Tibial nerve (tissue), 4 donors: ENCODE data around the gene FBXO44. TPM values are rescaled to one million over a fixed set of nuclear protein-coding genes. Genes with fewer than 3 reads are reported as not detected.

Source experiments
- DNase-seq, 2 donors: peaks; one replicate each; pipeline ENCODE4 v3.0.0-alpha.2; 2019; ENCODE audit warnings: low spot score in 2 of 2
- H3K27ac ChIP-seq, 4 donors: fragments of 200-600 bp; sonication (generic) in 3 of 4; one replicate each; pipeline ENCODE4 v1.5.1; 2017 to 2019; ENCODE audit warnings: mild to moderate bottlenecking in 1 of 4
- H3K27me3 ChIP-seq, 2 donors: fragments of 200-600 bp; sonication (generic) in 1 of 2; one replicate each; pipeline versions ENCODE4 v1.5.1 to v1.6.0; 2017 to 2019
- H3K36me3 ChIP-seq, 3 donors: fragments of 200-600 bp; sonication (generic); one replicate each; pipeline ENCODE4 v1.5.1; 2018 to 2019
- H3K4me1 ChIP-seq, 4 donors: fragments of 200-600 bp; sonication (generic) in 3 of 4; one replicate each; pipeline ENCODE4 v1.5.1; 2017 to 2019
- H3K4me3 ChIP-seq, 4 donors: fragments of 200-600 bp; sonication (generic) in 3 of 4; one replicate each; pipeline ENCODE4 v1.5.1; 2017 to 2019; ENCODE audit warnings: mild to moderate bottlenecking in 1 of 4, moderate library complexity in 1 of 4
- H3K9me3 ChIP-seq, 4 donors: fragments of 200-600 bp; sonication (generic) in 3 of 4; one replicate each; pipeline ENCODE4 v1.5.1; 2017 to 2019
- CTCF ChIP-seq, 5 experiments: fragments of 200-600 bp in 3 of 5; fragments of 450-650 bp in 2 of 5; sonication (generic) in 3 of 5; IDR thresholded peaks; one replicate each; pipeline ENCODE4 v1.5.1; 2016 to 2019; ENCODE audit warnings: antibody characterized with exemption in 5 of 5, mild to moderate bottlenecking in 3 of 5, moderate library complexity in 2 of 5
- EP300 ChIP-seq, 2 donors: sonication (generic); formaldehyde crosslinking; IDR thresholded peaks; one replicate each; pipeline ENCODE4 v1.6.1; 2017; ENCODE audit warnings: antibody characterized with exemption in 2 of 2, mild to moderate bottlenecking in 1 of 2
- POLR2A ChIP-seq, 2 donors: fragments of 450-650 bp; IDR thresholded peaks; one replicate each; pipeline ENCODE4 v1.6.1; 2017; ENCODE audit warnings: antibody characterized with exemption in 2 of 2, mild to moderate bottlenecking in 2 of 2, moderate library complexity in 2 of 2
- WGBS, 2 donors: methylation state at CpG; one replicate each; pipeline ENCODE4 v1.1.5; 2018; 5-methylcytosine and 5-hydroxymethylcytosine counted together
- total RNA-seq, 4 donors: library from RNA; depleted of rRNA; stranded (reverse); fragments of >200 nt; gene quantifications; one replicate each; pipeline ENCODE4 v1.1.0, GENCODE V29; 2016

The FBXO44 gene
- total RNA-seq, 4 donors from 2014 or later: 24.1 to 59.4 (median 35.7) TPM

- no peak for TF ChIP-seq POLR2A (IDR thresholded peaks at IDR 0.05)
- TF ChIP-seq EP300 (IDR thresholded peaks at IDR 0.05): no peak
- no peak for TF ChIP-seq CTCF (IDR thresholded peaks at IDR 0.05)
- DNase-seq: no peak
- peaks cover 0 to 39% (median 14%) of the 10 kb centered on the region in 4 donors for H3K4me1 ChIP-seq
- peak overlapping the region; percentile 45 to 82 (median 67) for H3K4me3 ChIP-seq
- peak overlapping the region; percentile 49 to 89 (median 70) for H3K27ac ChIP-seq
- H3K9me3 ChIP-seq: no peaks in the 10 kb centered on the region
- H3K36me3 ChIP-seq: peaks cover 0 to 37% (median 0%) of the 10 kb centered on the region in 3 donors
- 9 to 26% methylated on average over 10 to 29 of the region's 45 CpGs for WGBS, 2 donors
- H3K27me3 ChIP-seq: no peaks in the 10 kb centered on the region
Measured at GRCh38 chr1:11654939-11655808, 497 bp downstream of the FBXO44 start.

GRCh38 chr1:11657654-11658053 lies 3.0 kb downstream of the FBXO44 start:
- Histone ChIP-seq H3K9me3 (no peaks in the 10 kb centered on the region), H3K36me3 (peaks cover 0 to 62% (median 0%) of the 10 kb centered on the region in 3 donors), H3K27me3 (no peaks in the 10 kb centered on the region), H3K27ac (no peak overlapping the region), H3K4me3 (no peak overlapping the region), H3K4me1 (peaks cover 0 to 31% (median 9%) of the 10 kb centered on the region in 4 donors)
- DNase-seq: no peak
- WGBS, 2 donors: 70 to 75% methylated on average over 6 of the region's 6 CpGs
- TF ChIP-seq CTCF (IDR thresholded peaks at IDR 0.05) (no peak), POLR2A (IDR thresholded peaks at IDR 0.05) (no peak), EP300 (IDR thresholded peaks at IDR 0.05) (no peak)

GRCh38 chr1:11658542-11658941 lies 3.9 kb downstream of the FBXO44 start:
- no peak for DNase-seq
- peaks cover 0 to 62% (median 0%) of the 10 kb centered on the region in 3 donors for H3K36me3 ChIP-seq
- 86 to 88% methylated on average over 20 to 23 of the region's 23 CpGs for WGBS, 2 donors
- H3K27ac ChIP-seq: no peak overlapping the region
- H3K27me3 ChIP-seq: no peaks in the 10 kb centered on the region
- peaks cover 0 to 23% (median 9%) of the 10 kb centered on the region in 4 donors for H3K4me1 ChIP-seq
- no peaks in the 10 kb centered on the region for H3K9me3 ChIP-seq
- H3K4me3 ChIP-seq: no peak overlapping the region
- TF ChIP-seq EP300 (IDR thresholded peaks at IDR 0.05): no peak
- no peak for TF ChIP-seq CTCF (IDR thresholded peaks at IDR 0.05)
- no peak for TF ChIP-seq POLR2A (IDR thresholded peaks at IDR 0.05)

- no peak for DNase-seq
- Histone ChIP-seq H3K36me3 (peaks cover 0 to 62% (median 0%) of the 10 kb centered on the region in 3 donors), H3K27ac (no peak overlapping the region), H3K27me3 (no peaks in the 10 kb centered on the region), H3K4me3 (no peak overlapping the region), H3K9me3 (no peaks in the 10 kb centered on the region), H3K4me1 (peaks cover 0 to 20% (median 9%) of the 10 kb centered on the region in 4 donors)
- TF ChIP-seq CTCF (IDR thresholded peaks at IDR 0.05): no peak
- TF ChIP-seq EP300 (IDR thresholded peaks at IDR 0.05): no peak
- no peak for TF ChIP-seq POLR2A (IDR thresholded peaks at IDR 0.05)
- 82 to 84% methylated on average over 4 of the region's 4 CpGs for WGBS, 2 donors
Measured at GRCh38 chr1:11659748-11660147, 5.1 kb downstream of the FBXO44 start.

- peaks cover 0 to 62% (median 0%) of the 10 kb centered on the region in 3 donors for H3K36me3 ChIP-seq
- H3K9me3 ChIP-seq: no peaks in the 10 kb centered on the region
- H3K4me3 ChIP-seq: no peak overlapping the region
- peaks cover 0 to 11% (median 0%) of the 10 kb centered on the region in 4 donors for H3K4me1 ChIP-seq
- 87 to 92% methylated on average over 16 to 17 of the region's 17 CpGs for WGBS, 2 donors
- TF ChIP-seq POLR2A (IDR thresholded peaks at IDR 0.05) (no peak), EP300 (IDR thresholded peaks at IDR 0.05) (no peak), CTCF (IDR thresholded peaks at IDR 0.05) (no peak)
- no peak overlapping the region for H3K27ac ChIP-seq
- no peaks in the 10 kb centered on the region for H3K27me3 ChIP-seq
- no peak for DNase-seq
Measured at GRCh38 chr1:11661103-11661502, 6.4 kb downstream of the FBXO44 start.
